Islet of Langerhans (tissue), 1 donor: Measurements from ENCODE around the gene ZNF418.
A peak's percentile ranks its signal among the peaks of the same experiment; 100 is the strongest.
"Not testable (repeated sequence)": the region's sequence is repeated elsewhere in the genome, so short reads cannot be mapped to it uniquely, and the experiment has no call there.

ENCODE experiments used
- FAIRE-seq: peaks from one replicate; lab custom pipeline; 2011; peaks lifted over from hg19 to GRCh38; lab: Jason Lieb, UNC

ZNF418 gene

DNA sequence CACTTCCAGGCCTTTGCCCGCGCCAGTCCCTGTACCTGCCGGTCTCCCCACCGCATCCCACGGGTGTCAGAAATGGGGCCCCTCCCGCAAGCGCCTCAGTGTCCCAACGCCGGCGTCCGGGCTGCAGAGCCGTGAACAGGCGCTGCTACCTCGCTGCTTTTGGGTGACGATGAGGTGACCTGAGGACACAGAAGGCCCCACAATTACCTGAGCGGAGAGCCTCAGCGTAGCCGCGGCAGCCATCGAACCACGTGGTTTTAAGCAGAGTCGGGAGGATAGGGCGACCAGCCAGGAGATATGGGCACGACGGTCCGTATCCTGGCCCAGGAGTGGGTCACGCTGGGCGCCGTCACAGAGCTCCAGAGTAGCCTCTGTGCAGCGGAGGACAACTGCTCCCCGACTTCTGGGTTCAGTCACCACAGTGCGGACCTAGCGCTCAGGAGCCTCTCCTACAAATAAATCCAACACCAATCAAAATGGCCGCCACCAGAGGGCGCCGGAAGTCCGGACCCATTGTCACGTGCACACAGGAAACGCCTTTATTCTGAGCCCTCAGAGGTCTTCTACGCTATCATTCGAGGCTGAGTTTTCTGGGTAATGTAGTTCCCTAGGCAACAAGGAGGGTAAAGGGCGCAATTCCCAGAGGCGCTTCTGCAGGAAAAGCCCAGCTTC is 46.5 kb downstream of the ZNF418 start, which contains the start of gene ZNF814:
Gene ZNF814 (minus strand): TSS at position 478 of the 672 bp plus-strand sequence. CDS start 235 bp downstream, at position 243.
- FAIRE-seq, result peak; percentile 80

DNA sequence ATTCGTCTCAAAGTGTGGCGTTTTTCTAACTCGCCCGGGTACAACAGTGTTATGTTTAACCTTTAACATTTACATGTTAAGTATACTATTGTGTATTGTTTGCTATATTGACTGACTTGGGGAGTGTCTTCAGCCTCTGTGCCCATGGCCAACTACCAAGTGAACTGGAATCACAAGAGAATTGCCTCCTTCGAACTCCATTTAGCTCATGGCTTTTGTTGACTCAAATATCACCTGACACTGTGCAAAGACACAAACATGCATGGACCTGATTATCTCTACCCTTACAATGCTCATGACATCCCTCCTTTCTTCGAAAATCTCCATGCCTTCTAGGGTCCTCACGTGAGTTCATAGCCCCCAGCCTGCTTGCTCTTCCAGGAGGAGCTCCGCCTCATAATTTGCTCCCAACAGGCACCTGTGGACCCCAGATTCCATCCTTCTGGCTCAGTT is 47.1 kb downstream of the ZNF418 start:
- FAIRE-seq, result no peak

DNA sequence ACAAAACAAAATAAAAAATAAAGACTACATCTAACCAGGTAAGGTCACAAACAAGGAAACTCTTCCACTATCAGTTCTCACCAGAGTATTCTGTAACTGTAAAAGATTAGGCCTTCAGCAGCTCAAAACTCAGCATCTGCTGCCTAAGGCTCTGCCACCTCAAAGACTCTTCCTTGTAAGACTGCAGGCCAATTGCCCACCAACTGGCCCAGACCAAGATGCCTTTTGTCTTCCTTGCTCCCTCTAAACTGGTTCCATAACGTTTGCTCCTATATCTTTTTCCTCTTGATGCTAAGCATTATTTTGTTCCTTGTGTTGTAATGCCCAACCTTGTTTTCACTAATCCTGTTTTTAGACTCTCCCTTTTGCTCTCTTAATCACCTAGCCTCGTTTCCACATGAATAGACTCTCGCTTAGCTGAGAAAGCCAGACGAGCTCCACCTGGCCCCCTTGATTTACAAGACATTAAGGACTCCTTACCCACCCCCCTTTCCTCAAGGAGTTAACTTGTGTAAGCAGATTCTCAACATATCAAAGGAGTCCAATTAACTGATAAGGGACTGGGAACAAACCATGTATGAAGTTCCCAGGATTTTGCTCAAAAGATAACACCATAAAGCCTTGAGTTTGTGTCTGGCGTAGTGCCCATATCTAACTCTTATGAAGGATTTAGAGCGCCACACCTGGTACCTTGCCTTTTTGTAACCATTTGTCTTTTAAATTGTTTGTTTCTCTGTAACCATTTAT is 47.8 kb downstream of the ZNF418 start:
- no peak for FAIRE-seq

DNA sequence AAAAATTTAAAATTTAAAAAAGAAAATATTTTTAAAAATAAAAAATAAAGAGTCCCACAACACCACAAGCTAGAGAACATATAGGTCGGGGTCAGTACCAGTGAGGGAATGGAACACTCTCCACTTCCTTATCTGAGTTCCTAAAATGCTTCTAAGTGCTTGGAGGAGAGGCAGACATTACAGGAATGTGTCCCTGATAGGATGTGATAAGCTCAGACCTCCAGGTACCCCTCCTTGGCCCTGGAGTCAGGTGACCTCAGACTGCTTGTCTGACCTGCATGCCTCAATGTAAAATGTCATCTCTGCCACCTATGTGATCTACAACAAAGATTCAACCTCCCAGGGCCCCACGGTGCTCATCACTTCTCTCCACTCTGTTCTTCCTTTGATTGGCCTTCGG is 49.2 kb downstream of the ZNF418 start:
- no peak for FAIRE-seq

DNA sequence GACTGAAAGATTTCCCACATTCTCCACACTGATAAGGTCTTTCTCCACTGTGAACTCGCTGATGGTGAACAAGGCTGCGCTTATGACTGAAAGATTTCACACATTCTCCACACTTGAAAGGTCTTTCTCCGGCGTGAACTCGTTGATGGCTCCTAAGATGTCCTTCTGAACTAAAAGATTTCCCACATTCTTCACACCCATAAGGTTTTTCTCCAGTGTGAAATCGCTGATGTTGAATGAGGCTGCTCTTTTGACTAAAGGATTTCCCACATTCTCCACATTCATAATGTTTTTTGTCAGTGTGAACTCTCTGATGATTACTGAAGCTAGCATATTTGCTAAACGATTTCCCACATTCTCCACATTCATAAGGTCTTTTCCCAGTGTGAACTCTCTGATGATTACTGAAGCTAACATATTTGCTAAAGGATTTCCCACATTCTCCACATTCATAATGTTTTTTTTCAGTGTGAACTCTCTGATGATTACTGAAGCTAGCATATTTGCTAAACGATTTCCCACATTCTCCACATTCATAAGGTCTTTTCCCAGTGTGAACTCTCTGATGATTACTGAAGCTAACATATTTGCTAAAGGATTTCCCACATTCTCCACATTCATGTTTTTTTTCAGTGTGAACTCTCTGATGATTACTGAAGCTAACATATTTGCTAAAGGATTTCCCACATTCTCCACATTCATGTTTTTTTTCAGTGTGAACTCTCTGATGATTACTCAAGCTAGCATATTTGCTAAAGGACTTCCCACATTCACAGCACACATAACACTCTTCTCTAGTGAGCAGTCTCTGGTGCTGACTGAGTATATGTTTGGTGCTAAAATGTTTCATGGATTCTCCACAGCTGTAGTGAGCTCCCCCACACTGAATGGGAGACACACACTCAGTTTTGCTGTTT is 61.1 kb downstream of the ZNF418 start:
- not testable (repeated sequence) for FAIRE-seq

GRCh38 chr19:57872450-57872849 is 62.8 kb downstream of the ZNF418 start:
- FAIRE-seq, result no peak
